Measurements from ENCODE around the gene TEX22.

Gene TEX22

GRCh38 chr14:105384605-105385321 is 13.6 kb upstream of the TEX22 start:
- no peak for DNase-seq (ENCODE audit: low read depth)

- DNase-seq (ENCODE audit: low read depth), result no peak
Observed at GRCh38 chr14:105385322-105385637, 13.1 kb upstream of the TEX22 start.

GRCh38 chr14:105385698-105386365 is 12.5 kb upstream of the TEX22 start:
- no peak for DNase-seq (ENCODE audit: low read depth)

GRCh38 chr14:105386581-105387529 is 11.5 kb upstream of the TEX22 start:
- DNase-seq (ENCODE audit: low read depth), result no peak

- DNase-seq (ENCODE audit: low read depth), result no peak
Observed at GRCh38 chr14:105387530-105387922, 10.8 kb upstream of the TEX22 start.

GRCh38 chr14:105388110-105388951 is 10.0 kb upstream of the TEX22 start:
- no peak for DNase-seq (ENCODE audit: low read depth)

GRCh38 chr14:105388976-105389375 is 9.4 kb upstream of the TEX22 start:
- DNase-seq (ENCODE audit: low read depth), result no peak

GRCh38 chr14:105389534-105389933 is 8.8 kb upstream of the TEX22 start:
- DNase-seq (ENCODE audit: low read depth), result no peak

GRCh38 chr14:105389976-105390848 is 8.1 kb upstream of the TEX22 start:
- no peak for DNase-seq (ENCODE audit: low read depth)

GRCh38 chr14:105390849-105391500 is 7.4 kb upstream of the TEX22 start:
- no peak for DNase-seq (ENCODE audit: low read depth)

GRCh38 chr14:105391541-105391940 is 6.8 kb upstream of the TEX22 start:
- DNase-seq (ENCODE audit: low read depth), result no peak

- DNase-seq (ENCODE audit: low read depth), result no peak
Observed at GRCh38 chr14:105392131-105393090, 5.9 kb upstream of the TEX22 start.

- DNase-seq (ENCODE audit: low read depth), result no peak
Observed at GRCh38 chr14:105393151-105393550, 5.2 kb upstream of the TEX22 start.

GRCh38 chr14:105394714-105395537 is 3.4 kb upstream of the TEX22 start:
- DNase-seq (ENCODE audit: low read depth), result no peak

GRCh38 chr14:105395538-105395854 is 2.8 kb upstream of the TEX22 start:
- no peak for DNase-seq (ENCODE audit: low read depth)

GRCh38 chr14:105397350-105397931 is 897 bp upstream of the TEX22 start:
- no peak for DNase-seq (ENCODE audit: low read depth)

- DNase-seq (ENCODE audit: low read depth), result peak; percentile 28
Observed at GRCh38 chr14:105398726-105399465, 558 bp downstream of the TEX22 start.

GRCh38 chr14:105399466-105399775 is 1.1 kb downstream of the TEX22 start:
- DNase-seq (ENCODE audit: low read depth), result no peak

Data from iris pigment epithelial cell (primary cell).